Mammary epithelial cell (primary cell): ENCODE results near the gene INO80D.

Experiments
- CTCF ChIP-seq, 2 donors: IDR thresholded peaks in 1 of 2; conservative IDR thresholded peaks in 1 of 2; 2 replicates each; pipeline ENCODE4 v1.5.1; 2011 to 2012; ENCODE audit warnings: inconsistent platforms in 2 of 2, low read length in 2 of 2, mild to moderate bottlenecking in 2 of 2, control low read depth in 1 of 2, low read depth in 1 of 2; ENCODE audit not compliant: insufficient read depth in 1 of 2; ENCODE audit errors: extremely low read depth in 1 of 2
- EZH2 ChIP-seq: IDR thresholded peaks from 2 replicates; pipeline ENCODE4 v1.6.1; 2012; ENCODE audit warnings: low read length, inconsistent platforms, borderline replicate concordance

DNA sequence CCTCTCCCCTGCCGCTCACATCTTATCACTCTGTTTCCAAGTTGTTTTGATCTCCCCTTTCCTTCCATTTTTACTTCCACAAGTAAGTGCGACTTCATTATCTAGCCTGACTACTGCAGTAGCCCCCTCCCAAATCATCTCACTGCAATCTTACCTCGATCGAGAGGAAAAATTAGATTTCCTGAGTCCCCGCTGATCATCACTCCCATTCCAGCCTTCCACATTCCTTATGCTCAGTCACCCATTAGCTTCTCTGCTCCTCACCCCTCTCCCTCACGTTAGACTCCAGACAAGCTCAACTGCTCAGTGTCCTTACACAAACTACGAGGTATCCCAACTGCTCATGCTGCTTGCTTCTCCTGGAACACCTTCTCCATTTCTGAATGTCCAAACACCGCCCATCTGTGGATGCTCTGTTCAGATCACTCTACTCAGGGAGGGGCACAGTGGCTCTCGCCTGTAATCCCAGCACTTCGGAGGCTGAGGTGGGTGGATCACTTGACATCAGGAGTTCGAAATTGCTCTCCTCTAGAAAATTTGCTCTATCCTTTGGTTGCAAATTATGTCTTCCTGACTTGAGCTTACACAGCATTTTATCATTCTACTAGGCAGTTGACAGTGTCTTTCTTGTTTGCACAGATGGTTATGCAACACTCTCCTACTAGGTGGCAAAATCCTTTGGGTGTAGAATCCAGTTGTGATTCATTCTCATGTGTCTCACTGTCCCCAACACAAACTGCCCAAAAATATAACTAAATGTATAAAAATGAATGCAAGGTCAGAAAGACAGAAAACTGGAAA lies 96.5 kb downstream of the INO80D start:
- TF ChIP-seq CTCF (conservative IDR thresholded peaks at IDR 0.05 in 1 of 2, IDR thresholded peaks at IDR 0.05 in 1 of 2; ENCODE audit: extremely low read depth in 1 of 2, insufficient read depth in 1 of 2, low read depth in 1 of 2, low read length in 2 of 2) (no peak), EZH2 (no peak)
